Astrocyte (in vitro differentiated cells and primary cell): ENCODE results near the gene ATF7. TPM values are rescaled to one million over a fixed set of nuclear protein-coding genes. Genes with fewer than 3 reads are reported as not detected.
"Not testable (repeated sequence)": the region's sequence is repeated elsewhere in the genome, so short reads cannot be mapped to it uniquely, and the experiment has no call there.

Source experiments
- DNase-seq: peaks from one replicate; pipeline ENCODE4 v3.0.0-alpha.2; 2010; ENCODE audit warnings: low read depth
- FAIRE-seq: peaks from 2 replicates; lab custom pipeline; 2011; peaks lifted over from hg19 to GRCh38; lab: Jason Lieb, UNC
- H2AFZ ChIP-seq: 2 replicates; pipeline ENCODE4 v1.6.0; 2012; ENCODE audit warnings: low read depth, low read length, inconsistent platforms
- H3K27ac ChIP-seq: 2 replicates; pipeline ENCODE4 v1.5.1; 2011; ENCODE audit warnings: low read depth, low read length, inconsistent platforms
- H3K27me3 ChIP-seq: 2 replicates; pipeline ENCODE4 v1.6.0; 2011; ENCODE audit warnings: low read length, inconsistent platforms; ENCODE audit not compliant: insufficient read depth
- H3K36me3 ChIP-seq: 2 replicates; pipeline ENCODE4 v1.5.1; 2011; ENCODE audit warnings: low read length, inconsistent platforms; ENCODE audit not compliant: insufficient read depth
- H3K4me1 ChIP-seq: 2 replicates; pipeline ENCODE4 v1.5.1; 2011; ENCODE audit warnings: low read length, inconsistent platforms; ENCODE audit not compliant: insufficient read depth
- H3K4me2 ChIP-seq: 2 replicates; pipeline ENCODE4 v1.6.0; 2012; ENCODE audit warnings: low read length, inconsistent platforms
- H3K4me3 ChIP-seq: 2 replicates; pipeline ENCODE4 v1.5.1; 2011; ENCODE audit warnings: low read depth, mild to moderate bottlenecking, low read length, inconsistent platforms; ENCODE audit not compliant: insufficient read depth
- H3K79me2 ChIP-seq: 2 replicates; pipeline ENCODE4 v1.6.0; 2012; ENCODE audit warnings: mild to moderate bottlenecking, low read length, inconsistent platforms; ENCODE audit not compliant: insufficient read depth
- H3K9ac ChIP-seq: 2 replicates; pipeline ENCODE4 v1.6.0; 2012; ENCODE audit warnings: mild to moderate bottlenecking, low read length, inconsistent platforms
- H3K9me3 ChIP-seq: 2 replicates; pipeline ENCODE4 v1.5.1; 2012; ENCODE audit warnings: low read depth, mild to moderate bottlenecking, low read length, inconsistent platforms; ENCODE audit not compliant: insufficient read depth
- H4K20me1 ChIP-seq: 2 replicates; pipeline ENCODE4 v1.6.0; 2012; ENCODE audit warnings: low read length, inconsistent platforms; ENCODE audit not compliant: insufficient read depth
- H3K27ac Mint-ChIP-seq: one replicate; pipeline ENCODE4 v1.8.0; 2021; ENCODE audit warnings: mild to moderate bottlenecking, mixed read lengths; ENCODE audit not compliant: unreplicated experiment
- H3K27me3 Mint-ChIP-seq: one replicate; pipeline ENCODE4 v1.8.0; 2021; ENCODE audit warnings: low read depth, mixed read lengths; ENCODE audit not compliant: unreplicated experiment
- H3K36me3 Mint-ChIP-seq: one replicate; pipeline ENCODE4 v1.8.0; 2021; ENCODE audit warnings: low read depth, mixed read lengths; ENCODE audit not compliant: unreplicated experiment
- H3K4me1 Mint-ChIP-seq: one replicate; pipeline ENCODE4 v1.8.0; 2021; ENCODE audit warnings: low read depth, mixed read lengths; ENCODE audit not compliant: unreplicated experiment
- H3K4me3 Mint-ChIP-seq: one replicate; pipeline ENCODE4 v1.8.0; 2021; ENCODE audit warnings: mild to moderate bottlenecking, moderate library complexity, mixed read lengths; ENCODE audit not compliant: unreplicated experiment
- H3K9me3 Mint-ChIP-seq: one replicate; pipeline ENCODE4 v1.8.0; 2021; ENCODE audit warnings: mild to moderate bottlenecking, mixed read lengths; ENCODE audit not compliant: unreplicated experiment
- CTCF ChIP-seq: IDR thresholded peaks from 2 replicates; pipeline ENCODE4 v1.5.1; 2011; ENCODE audit warnings: low read depth, mild to moderate bottlenecking, inconsistent platforms, low read length, moderate library complexity; ENCODE audit not compliant: insufficient read depth
- EZH2 ChIP-seq: IDR thresholded peaks from 2 replicates; pipeline ENCODE4 v1.6.1; 2012; ENCODE audit warnings: mild to moderate bottlenecking, low read length, inconsistent platforms; ENCODE audit not compliant: insufficient read depth
- total RNA-seq: library from RNA; stranded (reverse); gene quantifications from 2 replicates; pipeline ENCODE4 v1.2.1, GENCODE V29; 2021

Gene ATF7
- total RNA-seq, 1 donor from 2014 or later = 38.3 TPM

- peak overlapping the region; percentile 58 for H3K4me2 ChIP-seq
- TF ChIP-seq CTCF (no peak), EZH2 (no peak)
- no peak overlapping the region for H3K4me3 ChIP-seq
- no peak overlapping the region for H3K4me3 Mint-ChIP-seq
- H3K9ac ChIP-seq = peak overlapping the region; percentile 58
- H3K79me2 ChIP-seq = no peaks in the 10 kb centered on the region
- H4K20me1 ChIP-seq = no peaks in the 10 kb centered on the region
- H3K27ac Mint-ChIP-seq = peak overlapping the region; percentile 47
- no peaks in the 10 kb centered on the region for H3K36me3 Mint-ChIP-seq
- DNase-seq (peak; percentile 78), FAIRE-seq (no peak)
- no peaks in the 10 kb centered on the region for H3K36me3 ChIP-seq
- peaks cover 14% of the 10 kb centered on the region for H3K4me1 ChIP-seq
- peaks cover 7% of the 10 kb centered on the region for H3K4me1 Mint-ChIP-seq
- no peaks in the 10 kb centered on the region for H3K27me3 ChIP-seq
- H3K9me3 ChIP-seq = no peaks in the 10 kb centered on the region
- peak overlapping the region; percentile 74 for H3K27ac ChIP-seq
- H2AFZ ChIP-seq = no peak overlapping the region
- H3K9me3 Mint-ChIP-seq = no peaks in the 10 kb centered on the region
- H3K27me3 Mint-ChIP-seq = peaks cover 2% of the 10 kb centered on the region
Measured at GRCh38 chr12:53652366-53652765, 26.2 kb upstream of the ATF7 start.

- H3K36me3 Mint-ChIP-seq = no peaks in the 10 kb centered on the region
Measured at GRCh38 chr12:53651737-53652136, 25.6 kb upstream of the ATF7 start.

DNA sequence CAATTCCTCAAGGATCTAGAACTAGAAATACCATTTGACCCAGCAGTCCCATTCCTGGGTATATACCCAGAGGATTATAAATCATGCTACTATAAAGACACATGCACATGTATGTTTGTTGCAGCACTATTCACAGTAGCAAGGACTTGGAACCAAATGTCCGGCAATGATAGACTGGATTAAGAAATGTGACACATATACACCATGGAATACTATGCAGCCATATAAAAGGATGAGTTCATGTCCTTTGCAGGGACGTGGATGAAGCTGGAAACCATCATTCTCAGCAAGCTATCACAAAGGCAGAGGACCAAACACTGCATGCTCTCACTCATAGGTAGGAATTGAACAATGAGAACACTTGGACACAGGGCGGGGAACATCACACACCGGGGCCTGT, 20.1 kb upstream of the ATF7 start:
- H2AFZ ChIP-seq, H4K20me1 ChIP-seq, DNase-seq, H3K4me3 ChIP-seq, H3K4me3 Mint-ChIP-seq, H3K27me3 Mint-ChIP-seq, H3K9ac ChIP-seq, H3K27ac ChIP-seq, H3K4me2 ChIP-seq, H3K36me3 Mint-ChIP-seq, H3K9me3 Mint-ChIP-seq, H3K4me1 Mint-ChIP-seq, H3K36me3 ChIP-seq, H3K27ac Mint-ChIP-seq, H3K9me3 ChIP-seq, H3K79me2 ChIP-seq, H3K27me3 ChIP-seq, H3K4me1 ChIP-seq, FAIRE-seq: not testable (repeated sequence)

More at GRCh38 chr12:53651737-53652136, 25.6 kb upstream of the ATF7 start:
- DNase-seq (peak; percentile 26), FAIRE-seq (no peak)
- Histone ChIP-seq H3K36me3 (no peaks in the 10 kb centered on the region), H3K27ac (peak overlapping the region; percentile 74), H3K4me2 (peak overlapping the region; percentile 58), H4K20me1 (no peaks in the 10 kb centered on the region), H3K9me3 (no peaks in the 10 kb centered on the region), H3K4me3 (no peak overlapping the region), H3K79me2 (no peaks in the 10 kb centered on the region), H3K4me1 (peaks cover 14% of the 10 kb centered on the region), H2AFZ (no peak overlapping the region), H3K9ac (peak overlapping the region; percentile 58), H3K27me3 (no peaks in the 10 kb centered on the region)
- no peaks in the 10 kb centered on the region for H3K9me3 Mint-ChIP-seq
- peaks cover 2% of the 10 kb centered on the region for H3K27me3 Mint-ChIP-seq
- H3K4me3 Mint-ChIP-seq = no peak overlapping the region
- peak overlapping the region; percentile 62 for H3K27ac Mint-ChIP-seq
- H3K4me1 Mint-ChIP-seq = peaks cover 7% of the 10 kb centered on the region
- TF ChIP-seq EZH2 (no peak), CTCF (no peak)
